Right forelimb (tissue), 1 donor: ENCODE results near the gene HHIPL1.

Experiments used
- DNase-seq: peaks from one replicate; pipeline ENCODE4 v3.0.0-alpha.2; 2018

HHIPL1 gene

DNA sequence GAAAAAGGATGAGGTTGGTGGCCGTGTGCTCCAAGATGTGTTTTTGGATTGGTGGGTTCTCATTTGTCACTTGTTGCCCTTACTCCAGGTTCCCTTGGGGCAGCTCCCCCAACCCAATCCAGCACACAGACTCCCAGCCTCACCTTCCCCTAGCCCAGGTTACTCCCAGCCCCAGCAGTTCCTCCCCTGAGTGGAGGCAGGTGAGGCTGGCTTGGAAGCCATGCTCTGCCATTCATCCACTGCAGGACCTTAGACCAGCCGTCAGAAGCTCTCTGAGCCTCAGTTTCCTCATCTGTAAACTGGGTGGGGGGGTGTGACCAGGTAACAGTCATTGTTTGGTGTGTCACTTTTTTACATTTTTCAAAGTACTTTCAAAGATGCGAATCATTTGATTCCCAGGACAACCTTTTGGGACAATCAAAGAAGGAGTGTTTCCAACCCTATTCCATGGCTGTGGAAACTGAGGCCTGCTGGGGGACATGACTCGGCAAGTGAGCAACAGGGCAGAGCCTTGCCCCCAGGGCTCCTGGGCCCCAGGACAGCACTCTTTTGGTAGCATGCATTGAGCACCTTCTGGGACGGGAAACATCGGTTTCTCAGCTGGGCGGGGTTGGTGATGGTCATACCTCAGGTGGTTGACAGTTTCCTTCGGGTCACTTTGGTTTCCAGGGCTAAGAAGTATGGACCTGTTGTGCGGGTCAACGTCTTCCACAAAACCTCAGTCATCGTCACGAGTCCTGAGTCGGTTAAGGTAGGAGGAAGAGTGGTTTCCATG is 46.4 kb downstream of the HHIPL1 start:
- DNase-seq = no peak

GRCh38 chr14:99693918-99694317 is 49.0 kb downstream of the HHIPL1 start:
- DNase-seq = no peak

DNA sequence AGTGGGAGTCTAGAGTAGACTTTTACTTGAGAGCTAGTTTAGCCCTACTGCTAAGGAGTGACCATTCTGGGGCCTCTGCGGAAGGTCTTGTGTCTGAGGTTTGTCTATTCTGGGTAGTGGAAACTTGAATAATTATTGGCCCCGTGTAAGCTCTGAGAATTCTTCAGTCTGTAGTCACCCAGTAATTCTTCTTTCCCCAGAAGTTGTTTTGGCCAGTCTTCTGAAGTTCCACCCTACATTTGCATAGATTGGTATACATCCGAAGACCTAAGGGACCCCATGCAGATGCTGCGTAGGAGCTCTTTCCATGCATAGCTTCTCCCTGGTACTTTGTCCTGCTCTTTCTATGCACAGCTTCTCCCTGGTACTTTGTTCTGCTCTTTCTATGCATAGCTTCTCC is 52.0 kb downstream of the HHIPL1 start:
- DNase-seq = no peak

- DNase-seq = no peak
These were observed 53.3 kb downstream of the HHIPL1 start for GRCh38 chr14:99698236-99698635.

- no peak for DNase-seq
These were observed 53.7 kb downstream of the HHIPL1 start for GRCh38 chr14:99698642-99699041.

DNA sequence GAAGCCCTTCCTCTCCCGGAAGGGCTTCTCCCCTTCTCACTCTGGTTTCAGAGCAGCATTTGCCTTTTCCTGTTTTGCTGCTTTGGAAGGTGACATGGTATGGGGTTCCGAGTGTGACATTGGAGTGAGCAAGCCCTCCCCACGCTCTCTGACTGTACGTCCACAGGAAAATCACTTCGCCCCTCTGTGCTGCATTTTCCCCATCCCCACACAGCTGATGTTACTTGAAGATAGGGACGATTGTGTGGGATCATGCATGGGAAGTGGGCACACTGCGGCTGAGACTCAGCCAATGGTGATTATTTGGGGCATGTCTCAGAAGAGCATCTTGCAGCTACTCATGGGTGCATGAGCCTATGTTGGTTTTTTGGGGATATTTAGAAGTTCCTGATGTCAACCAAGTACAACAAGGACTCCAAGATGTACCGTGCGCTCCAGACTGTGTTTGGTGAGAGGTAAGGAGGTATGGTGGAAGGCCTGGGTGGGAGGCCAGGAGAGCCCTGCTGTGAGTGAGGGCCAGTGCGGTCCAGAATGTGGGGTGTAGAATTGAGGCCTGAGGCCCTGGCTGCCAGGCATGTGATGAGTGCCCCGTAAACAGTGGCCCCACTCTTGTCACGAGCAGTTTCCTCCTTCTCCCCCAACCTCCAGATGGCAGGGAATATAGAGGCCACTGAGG is 54.3 kb downstream of the HHIPL1 start:
- no peak for DNase-seq

GRCh38 chr14:99699861-99700260 is 54.9 kb downstream of the HHIPL1 start:
- no peak for DNase-seq

GRCh38 chr14:99700379-99700778 is 55.5 kb downstream of the HHIPL1 start:
- no peak for DNase-seq

GRCh38 chr14:99701260-99701659 is 56.3 kb downstream of the HHIPL1 start:
- no peak for DNase-seq

DNA sequence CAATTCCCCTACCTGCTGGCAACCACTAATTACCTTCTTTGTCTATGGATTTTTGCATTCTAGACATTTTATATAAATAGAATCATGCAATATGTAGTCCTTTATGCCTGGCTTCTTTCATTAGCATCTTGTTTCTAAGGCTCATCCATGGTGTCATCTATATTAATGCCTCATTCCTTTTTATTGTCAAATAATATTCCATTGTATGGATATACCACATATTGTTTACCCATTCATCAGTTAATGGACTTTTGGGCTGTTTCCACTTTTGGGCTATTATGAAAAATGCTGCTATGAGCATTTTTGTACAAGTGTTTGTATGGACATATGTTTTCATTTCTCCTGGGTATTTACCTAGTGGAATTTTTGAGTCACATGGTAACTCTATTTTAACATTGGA is 57.2 kb downstream of the HHIPL1 start:
- DNase-seq = no peak

- no peak for DNase-seq
These were observed 58.5 kb downstream of the HHIPL1 start for GRCh38 chr14:99703381-99703780.

GRCh38 chr14:99704037-99704436 is 59.1 kb downstream of the HHIPL1 start:
- DNase-seq = no peak

GRCh38 chr14:99706107-99706900 is 61.4 kb downstream of the HHIPL1 start:
- no peak for DNase-seq

DNA sequence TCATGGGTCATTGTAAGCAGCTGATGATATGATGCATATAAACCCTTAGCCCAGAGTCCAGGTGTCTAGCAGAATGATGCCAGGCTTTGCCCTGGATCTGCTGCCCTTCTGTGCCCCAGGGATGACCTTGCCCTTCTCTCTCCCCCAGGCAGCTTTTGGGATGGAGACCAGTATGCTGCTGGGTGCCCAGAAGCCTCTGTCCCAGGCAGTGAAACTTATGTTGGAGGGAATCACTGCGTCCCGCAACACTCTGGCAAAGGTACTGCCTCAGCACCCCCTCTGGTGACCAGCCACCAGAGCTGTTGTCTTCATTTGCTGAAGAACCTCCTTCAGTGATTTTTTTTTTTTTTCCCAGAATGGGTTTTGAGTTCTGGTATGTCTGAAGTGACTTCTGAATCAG is 62.5 kb downstream of the HHIPL1 start:
- no peak for DNase-seq

- DNase-seq = no peak
These were observed 63.0 kb downstream of the HHIPL1 start for GRCh38 chr14:99707921-99708320.

- DNase-seq = no peak
These were observed 63.5 kb downstream of the HHIPL1 start for GRCh38 chr14:99708449-99708848.

DNA sequence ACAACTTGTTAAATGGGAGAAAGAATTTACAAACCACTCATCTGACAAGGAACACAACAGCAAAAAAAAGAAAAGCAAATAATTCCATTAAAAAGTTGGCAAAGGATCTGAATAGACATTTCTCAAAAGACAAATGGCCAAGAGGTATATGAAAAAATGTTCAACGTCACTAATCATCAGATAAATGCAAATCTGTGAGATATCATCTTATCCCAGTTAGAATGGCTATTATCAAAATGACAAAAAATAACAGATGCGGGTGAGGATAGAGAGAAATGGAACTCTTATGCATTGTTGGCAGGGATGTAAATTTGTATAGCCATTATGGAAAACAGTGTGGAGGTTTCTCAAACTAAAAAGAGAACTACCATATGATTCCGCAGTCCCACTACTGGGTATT is 69.0 kb downstream of the HHIPL1 start:
- no peak for DNase-seq

DNA sequence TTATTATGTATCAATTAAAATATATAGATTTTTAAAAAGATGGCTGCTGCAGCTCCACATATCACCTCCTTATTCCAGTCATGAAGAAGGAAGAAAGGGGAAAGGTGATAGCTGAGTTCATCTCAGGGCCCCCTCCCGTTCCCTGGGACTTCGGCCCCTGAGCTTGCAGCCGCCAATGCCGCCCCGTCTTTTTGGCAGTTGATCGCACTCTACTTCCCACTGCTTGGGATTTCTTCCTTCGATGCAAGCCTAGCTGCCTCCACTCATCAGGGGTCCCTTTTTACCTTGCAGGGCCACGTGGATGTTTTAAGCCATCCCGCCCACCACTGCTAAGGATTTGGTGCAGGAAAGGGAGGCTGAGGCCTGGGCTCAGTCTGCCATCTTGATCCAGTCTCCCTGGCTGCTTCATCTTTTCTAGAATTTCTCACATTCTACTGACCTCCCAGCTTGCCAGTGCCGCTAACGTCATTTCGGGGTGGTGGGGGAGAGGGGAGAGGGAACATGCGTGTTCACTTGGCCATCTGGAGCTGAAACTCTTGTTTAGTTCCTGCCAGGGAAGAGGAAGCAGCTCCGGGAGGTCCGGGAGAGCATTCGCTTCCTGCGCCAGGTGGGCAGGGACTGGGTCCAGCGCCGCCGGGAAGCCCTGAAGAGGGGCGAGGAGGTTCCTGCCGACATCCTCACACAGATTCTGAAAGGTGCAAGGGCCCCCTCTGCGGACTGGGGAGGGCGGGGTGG is 70.5 kb downstream of the HHIPL1 start:
- no peak for DNase-seq

- DNase-seq = no peak
These were observed 71.3 kb downstream of the HHIPL1 start for GRCh38 chr14:99716091-99716849.

DNA sequence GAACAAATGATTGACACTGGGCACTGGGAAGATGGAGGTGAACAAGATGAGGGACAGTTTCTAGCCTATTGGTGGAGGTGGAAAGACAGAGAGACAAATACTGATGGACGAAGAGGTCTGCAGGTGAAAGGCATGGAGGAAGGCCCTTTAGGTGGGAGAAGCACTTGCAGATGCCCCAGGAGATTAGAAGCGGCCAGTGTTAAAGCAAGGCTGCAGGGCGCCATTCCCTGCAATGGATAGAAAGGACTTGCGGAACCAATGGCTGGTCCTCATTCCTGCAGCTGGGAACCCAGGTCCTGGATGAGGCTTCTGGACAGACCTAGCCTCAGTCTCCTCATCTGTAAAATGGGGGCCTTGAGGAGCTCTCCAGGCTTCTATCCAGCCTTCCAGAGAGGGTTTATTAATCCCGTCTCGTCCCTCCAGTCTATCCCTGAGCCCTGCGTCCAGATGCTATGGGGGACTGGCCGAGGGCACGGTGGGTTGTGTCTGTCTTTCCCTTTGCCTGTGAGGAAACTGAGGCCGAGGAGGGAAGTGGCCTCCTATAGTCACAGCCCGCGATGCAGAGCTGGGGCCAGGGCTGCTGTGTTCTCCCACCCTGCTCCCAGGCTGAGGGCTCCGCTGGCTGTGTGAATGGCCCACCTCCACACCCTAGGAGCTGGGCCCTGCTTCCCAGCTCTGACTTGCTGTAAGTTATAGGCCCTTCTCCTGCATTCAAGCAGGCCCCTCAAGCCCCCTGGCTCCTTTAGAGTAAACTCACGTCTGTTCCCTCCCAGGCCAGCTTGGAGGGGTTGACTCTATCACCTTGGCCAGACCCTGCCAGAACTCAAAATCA is 72.1 kb downstream of the HHIPL1 start:
- DNase-seq = no peak

- DNase-seq = no peak
These were observed 72.7 kb downstream of the HHIPL1 start for GRCh38 chr14:99717682-99718013.
